GM18511 (cell line): ENCODE measurements around the gene CEACAM21.
A peak's percentile ranks its signal among the peaks of the same experiment; 100 is the strongest.

ENCODE experiments used
- ATAC-seq: cut with Tn5 transposase; IDR thresholded peaks from one replicate; pipeline ENCODE4 v1.9.1; 2021; ENCODE audit warnings: mild to moderate bottlenecking, moderate library complexity; ENCODE audit not compliant: unreplicated experiment

The CEACAM21 gene

GRCh38 chr19:41584260-41584810 lies 8.4 kb downstream of the CEACAM21 start:
- ATAC-seq, result no peak

DNA sequence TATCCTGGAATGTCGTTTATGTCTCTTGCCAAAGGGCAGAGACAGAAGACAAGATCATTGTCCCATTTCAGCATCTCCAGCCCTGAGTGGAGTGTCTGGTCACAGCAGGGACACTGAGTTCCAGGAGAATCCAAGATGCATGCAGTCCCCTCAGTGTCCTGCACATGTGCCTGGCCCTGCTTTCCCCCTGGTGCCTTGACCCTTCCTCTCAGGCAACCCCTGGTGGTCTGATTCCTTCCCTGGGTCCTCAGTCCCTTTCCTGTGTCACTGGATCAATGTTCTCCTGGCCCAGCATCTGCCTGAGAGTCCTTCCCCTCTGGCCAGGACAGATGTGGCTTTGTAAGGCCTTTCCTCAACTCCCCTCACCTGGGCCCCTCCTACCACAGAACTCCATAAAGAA lies 9.0 kb downstream of the CEACAM21 start:
- ATAC-seq, result no peak

GRCh38 chr19:41586064-41586463 lies 10.1 kb downstream of the CEACAM21 start:
- ATAC-seq, result no peak

GRCh38 chr19:41587101-41587837 lies 11.3 kb downstream of the CEACAM21 start:
- no peak for ATAC-seq

GRCh38 chr19:41587838-41588210 lies 11.9 kb downstream of the CEACAM21 start:
- ATAC-seq, result no peak

GRCh38 chr19:41588497-41589209 lies 12.7 kb downstream of the CEACAM21 start:
- ATAC-seq, result no peak

DNA sequence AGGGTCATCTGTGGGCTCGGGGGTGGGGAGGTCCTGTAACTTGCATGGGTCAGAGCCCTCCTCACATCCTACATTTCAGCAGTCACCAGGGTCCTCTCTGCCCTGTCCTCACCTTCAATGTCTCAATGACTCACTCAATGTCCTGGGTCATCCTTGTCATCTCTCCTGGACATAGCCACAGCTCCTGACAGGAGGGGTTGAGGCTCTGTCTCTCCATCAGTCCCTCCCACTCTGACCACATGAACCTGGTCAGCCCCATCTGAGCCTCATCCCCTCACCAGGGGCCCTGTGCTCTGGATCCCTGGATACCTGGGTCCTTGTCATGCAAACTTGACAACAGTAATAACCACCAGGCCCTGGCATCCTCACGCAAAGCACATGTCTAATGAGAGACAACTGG lies 13.4 kb downstream of the CEACAM21 start:
- no peak for ATAC-seq

GRCh38 chr19:41590936-41591335 lies 15.0 kb downstream of the CEACAM21 start:
- ATAC-seq, result no peak

DNA sequence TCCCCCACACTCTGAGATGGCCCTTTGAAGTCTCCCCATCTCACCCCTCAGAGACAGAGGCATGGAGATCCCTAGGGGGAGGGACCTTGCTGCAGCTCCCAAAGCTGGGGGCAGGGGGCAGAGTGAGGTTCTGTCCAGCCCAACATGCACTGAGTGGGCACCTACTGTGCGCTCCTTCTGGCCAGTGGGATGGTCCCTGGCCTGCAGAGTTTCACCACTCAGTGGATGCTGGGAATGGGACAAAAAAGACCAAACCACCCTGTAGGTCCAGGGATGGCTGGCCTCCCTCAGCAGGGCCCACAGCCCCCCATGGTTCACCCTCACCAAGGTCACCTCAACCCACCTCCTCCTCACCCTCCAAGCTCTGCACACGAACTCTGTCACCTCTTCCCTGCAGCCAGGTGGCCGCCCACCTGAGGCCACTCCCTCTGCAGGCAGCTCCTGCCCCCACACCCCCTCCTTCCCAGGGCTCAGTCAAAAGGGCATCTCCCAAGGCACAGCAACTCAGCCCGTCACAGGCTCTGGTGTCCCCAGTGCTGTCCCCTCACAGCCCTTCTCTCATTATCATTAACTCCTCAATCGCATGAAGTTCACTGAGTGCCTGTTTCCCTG lies 16.1 kb downstream of the CEACAM21 start:
- no peak for ATAC-seq

DNA sequence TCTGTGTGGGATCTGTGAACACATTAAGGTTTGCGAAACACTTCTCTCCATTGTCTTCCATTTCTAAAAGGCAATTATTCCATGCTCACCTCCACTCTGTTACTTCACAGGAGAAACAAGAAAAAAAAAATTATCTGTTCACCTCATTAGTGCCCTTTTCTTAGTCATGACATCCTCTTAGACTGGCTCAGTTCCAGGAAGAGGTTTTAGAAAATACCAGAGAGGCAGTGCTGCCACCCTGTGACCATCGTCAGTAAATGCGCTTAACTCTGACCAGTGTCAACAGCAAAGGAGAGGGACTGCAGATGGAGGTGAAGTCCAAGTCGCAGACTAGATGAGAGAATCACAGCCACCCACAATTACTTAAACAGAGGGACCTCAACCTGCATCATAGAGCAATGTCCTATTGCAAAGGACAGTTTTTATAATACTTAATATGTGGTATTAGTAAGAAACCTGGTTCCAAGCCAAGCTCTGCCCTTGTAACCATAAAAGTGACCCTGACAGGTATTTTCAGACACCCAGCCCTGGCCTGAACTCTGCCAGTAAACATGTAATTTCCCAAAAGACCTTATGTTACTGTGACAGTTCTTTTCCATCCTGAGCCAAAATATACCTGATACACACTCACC lies 19.4 kb downstream of the CEACAM21 start:
- ATAC-seq, result peak; percentile 51

DNA sequence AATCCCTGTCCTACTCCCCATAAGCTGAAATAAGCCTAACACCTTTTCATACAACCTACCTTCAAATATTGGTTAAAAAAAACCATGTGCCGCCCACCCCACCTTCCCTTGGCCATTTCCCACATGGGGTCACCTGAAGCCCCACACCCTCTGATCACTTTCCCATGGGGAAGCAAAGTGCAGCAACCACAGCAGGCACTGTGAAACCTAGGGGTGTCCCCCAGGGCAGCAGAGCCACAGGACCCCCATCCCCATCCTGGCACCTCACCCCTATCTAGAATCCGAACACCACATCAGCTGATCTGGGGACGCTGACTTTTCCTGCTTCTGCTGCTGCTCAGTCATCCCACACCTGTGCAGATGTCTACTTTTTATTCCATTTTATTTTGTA lies 19.9 kb downstream of the CEACAM21 start:
- ATAC-seq, result no peak

DNA sequence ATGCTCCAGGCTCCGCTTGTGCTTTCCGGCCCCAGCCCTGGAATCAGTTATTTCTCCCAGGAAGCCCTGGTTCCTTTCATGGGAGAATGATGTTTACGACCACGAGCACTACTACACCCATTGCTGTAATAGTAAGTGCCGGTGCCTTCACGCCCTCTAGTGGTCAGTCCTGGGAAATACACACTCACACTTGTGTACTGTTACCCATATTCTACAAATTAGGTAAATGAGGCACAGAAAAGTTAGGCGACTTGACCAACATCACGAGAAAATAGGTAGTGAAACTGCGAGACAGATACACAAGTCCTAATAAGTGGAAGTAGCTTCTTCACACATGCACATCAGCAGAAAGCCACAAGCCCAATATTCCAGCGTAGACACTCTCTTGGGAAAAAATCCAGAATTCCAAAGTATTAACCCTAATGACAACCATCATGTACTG lies 21.7 kb downstream of the CEACAM21 start:
- ATAC-seq, result no peak

DNA sequence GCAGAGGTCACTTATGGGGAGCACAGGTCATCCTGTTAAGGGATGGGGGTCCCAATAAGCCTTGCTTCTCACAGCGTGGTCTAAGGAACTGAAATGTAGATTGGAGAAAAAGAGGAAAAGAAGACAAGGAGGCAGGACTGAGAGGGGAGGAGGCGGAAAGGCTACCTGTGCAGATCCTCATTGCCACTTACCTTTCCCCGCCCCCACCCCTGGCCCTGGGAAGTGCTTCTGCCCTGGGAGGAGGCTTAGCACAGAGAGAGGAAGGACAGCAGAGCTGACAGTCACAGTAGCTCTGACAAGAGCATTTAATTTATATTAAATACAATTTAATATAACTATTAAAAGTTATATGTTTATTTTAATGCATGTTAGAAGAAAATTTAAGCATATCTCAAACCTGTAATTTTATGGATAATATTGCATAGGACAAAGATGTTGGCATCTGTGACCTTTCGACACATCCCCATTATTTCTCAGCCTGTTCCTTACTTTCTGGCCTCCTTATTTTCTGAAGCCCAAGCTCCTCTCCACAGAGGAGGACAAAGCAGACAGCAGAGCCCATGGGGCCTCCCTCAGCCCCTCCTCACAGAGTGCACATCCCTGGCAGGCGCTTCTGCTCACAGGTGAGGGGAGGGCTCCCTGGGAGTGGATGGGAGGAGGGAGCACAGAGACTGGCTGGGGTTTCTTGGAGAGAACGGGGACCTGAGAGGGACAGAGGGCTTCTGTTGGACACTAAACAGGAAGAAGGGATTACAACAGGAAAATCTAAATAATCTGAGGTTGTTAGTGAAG lies 23.4 kb downstream of the CEACAM21 start:
- no peak for ATAC-seq

DNA sequence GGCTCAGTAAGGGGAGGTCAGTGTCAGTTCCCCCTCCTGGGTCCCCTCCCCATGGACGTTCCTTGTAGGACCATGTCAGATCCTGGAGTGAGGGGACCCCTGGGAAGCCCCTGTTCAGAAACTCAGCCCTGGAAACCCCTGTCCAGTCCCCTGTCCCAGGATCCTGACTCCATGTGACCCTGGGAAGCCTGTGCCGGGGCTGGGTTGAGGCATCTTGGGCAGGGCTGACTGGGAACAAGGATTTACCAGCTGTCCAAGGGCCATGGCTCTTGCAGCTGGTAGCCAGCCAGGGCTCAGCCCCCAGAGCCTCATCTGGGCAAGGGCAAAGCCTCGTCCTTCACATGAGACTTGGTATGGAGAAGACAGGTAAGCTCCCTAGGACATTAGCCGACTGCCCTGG lies 25.8 kb downstream of the CEACAM21 start:
- no peak for ATAC-seq

- ATAC-seq, result no peak
These were observed 28.9 kb downstream of the CEACAM21 start for GRCh38 chr19:41604831-41605230.

- ATAC-seq, result no peak
These were observed 30.4 kb downstream of the CEACAM21 start for GRCh38 chr19:41606215-41606837.

DNA sequence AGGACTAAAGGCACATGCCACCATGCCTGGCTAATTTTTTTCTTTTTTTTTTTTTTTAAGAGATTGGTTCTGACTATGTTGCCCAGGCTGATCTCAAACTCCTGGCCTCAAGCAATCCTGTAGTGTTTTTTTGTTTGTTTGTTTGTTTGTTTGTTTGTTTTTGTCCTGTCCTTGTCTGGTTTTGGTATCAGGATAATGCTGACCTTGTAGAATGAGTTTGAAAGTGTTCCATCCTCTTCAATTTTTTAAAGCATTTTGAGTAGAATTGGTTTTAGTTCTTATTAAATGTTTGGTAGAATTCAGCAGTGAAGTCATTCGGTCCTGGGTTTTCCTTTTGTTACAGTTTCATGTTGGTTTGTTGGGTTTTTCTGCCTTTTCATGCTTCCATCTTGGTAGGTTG lies 31.7 kb downstream of the CEACAM21 start:
- ATAC-seq, result no peak

- no peak for ATAC-seq
These were observed 34.8 kb downstream of the CEACAM21 start for GRCh38 chr19:41610789-41611188.

DNA sequence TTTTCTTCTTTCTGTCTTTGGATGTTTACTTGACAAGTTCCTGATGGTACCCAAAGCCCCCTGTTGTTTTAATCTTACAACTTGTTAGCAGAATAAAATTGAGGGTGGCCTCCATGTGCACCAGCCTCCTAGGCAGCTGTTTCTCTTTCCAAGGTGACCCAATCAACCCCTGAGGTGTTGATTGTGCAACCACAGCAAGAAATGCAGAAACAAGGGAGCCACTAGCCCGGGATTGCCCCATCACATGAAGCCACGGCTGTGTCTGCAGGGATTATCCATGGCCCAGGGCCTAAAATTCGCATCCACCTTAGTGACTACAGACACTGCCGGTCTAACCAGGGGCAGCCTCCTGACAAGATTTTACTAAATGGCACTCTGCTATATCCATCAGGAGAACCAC lies 36.5 kb downstream of the CEACAM21 start:
- ATAC-seq, result no peak

DNA sequence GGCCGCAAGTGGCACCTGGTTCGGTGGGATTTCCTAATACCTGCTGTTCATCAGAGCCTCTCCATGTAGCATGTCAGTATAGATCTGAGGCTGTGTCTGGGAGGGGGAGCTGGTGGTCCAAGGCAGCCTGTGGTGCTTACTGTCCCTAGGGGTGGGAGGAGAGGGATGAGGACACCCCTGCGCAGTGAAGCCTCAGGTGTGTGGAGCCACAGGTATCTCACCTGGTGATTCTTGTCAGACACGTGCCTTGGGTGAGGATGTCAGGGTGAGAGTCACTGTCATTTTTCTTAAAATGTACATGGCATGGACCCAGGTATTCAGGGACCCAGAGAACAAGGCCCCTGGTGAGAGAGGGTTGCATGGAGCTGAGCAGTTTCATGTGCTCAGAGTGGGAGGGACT lies 39.2 kb downstream of the CEACAM21 start:
- no peak for ATAC-seq
